RWPE2 (cell line): ENCODE data around the gene ACTR1A.

Experiments used
- ATAC-seq: fragments of 200-7000 bp; cut with Tn5 transposase; 3 replicates; pipeline ENCODE4 v1.9.1; 2021; ENCODE audit warnings: low read depth
- DNase-seq: peaks from one replicate; pipeline ENCODE4 v3.0.0-alpha.2; 2020; ENCODE audit warnings: low spot score
- H3K27ac ChIP-seq: fragments of 450-650 bp; 2 replicates; pipeline ENCODE4 v1.5.1; 2017; ENCODE audit warnings: mild to moderate bottlenecking; ENCODE audit not compliant: poor library complexity, severe bottlenecking
- H3K27me3 ChIP-seq: fragments of 250-450 bp; sonication (Bioruptor Pico); 2 replicates; pipeline ENCODE4 v1.5.1; 2021; ENCODE audit warnings: mild to moderate bottlenecking, moderate library complexity; ENCODE audit not compliant: insufficient read depth, poor library complexity, severe bottlenecking
- H3K36me3 ChIP-seq: fragments of 250-450 bp; sonication (Bioruptor Pico); 2 replicates; pipeline ENCODE4 v1.5.1; 2020; ENCODE audit warnings: low read depth, mild to moderate bottlenecking, moderate library complexity
- H3K4me1 ChIP-seq: fragments of 250-450 bp; sonication (Bioruptor Pico); 2 replicates; pipeline ENCODE4 v1.5.1; 2021; ENCODE audit warnings: mild to moderate bottlenecking, moderate library complexity; ENCODE audit not compliant: insufficient read depth, poor library complexity, severe bottlenecking
- H3K4me3 ChIP-seq: fragments of 250-450 bp; sonication (Bioruptor Pico); 2 replicates; pipeline ENCODE4 v1.5.1; 2021; ENCODE audit warnings: mild to moderate bottlenecking, moderate library complexity; ENCODE audit not compliant: severe bottlenecking
- H3K9me3 ChIP-seq: fragments of 250-450 bp; sonication (Bioruptor Pico); 2 replicates; pipeline ENCODE4 v1.5.1; 2021; ENCODE audit warnings: mild to moderate bottlenecking, moderate library complexity; ENCODE audit not compliant: severe bottlenecking
- TF ChIP-seq, protein P1 (sequence below): fragments of 450-650 bp; IDR thresholded peaks from one replicate; pipeline ENCODE4 v1.5.1; 2017; ENCODE audit warnings: mild to moderate bottlenecking, moderate library complexity; ENCODE audit not compliant: poor library complexity, severe bottlenecking

Gene ACTR1A

DNA sequence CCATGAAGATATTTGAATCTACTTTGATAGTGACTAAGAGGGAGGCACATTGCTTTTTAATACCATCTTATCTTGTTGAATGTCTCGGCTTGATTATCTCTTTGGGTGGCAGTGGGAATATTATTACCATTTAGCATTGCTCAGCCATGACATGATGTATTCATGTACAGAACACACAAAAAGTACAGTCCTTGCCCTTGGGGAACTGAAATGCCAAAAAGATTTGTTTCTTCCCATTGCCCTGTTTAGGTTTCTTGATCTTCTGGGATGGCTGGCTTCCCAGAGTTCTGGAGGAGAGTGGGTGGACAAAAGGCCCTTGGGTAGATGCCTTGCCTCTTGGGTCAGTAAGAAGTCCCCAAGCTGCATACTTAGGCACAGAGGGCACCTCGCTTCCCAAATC, 25.0 kb upstream of the ACTR1A start:
- ATAC-seq (no peak), DNase-seq (no peak)
- H3K9me3 ChIP-seq, result no peaks in the 10 kb centered on the region
- H3K27me3 ChIP-seq, result no peaks in the 10 kb centered on the region
- H3K36me3 ChIP-seq, result no peaks in the 10 kb centered on the region
- H3K4me1 ChIP-seq, result no peaks in the 10 kb centered on the region
- H3K4me3 ChIP-seq, result no peak overlapping the region
- H3K27ac ChIP-seq, result no peak overlapping the region
- TF ChIP-seq, protein P1, sequence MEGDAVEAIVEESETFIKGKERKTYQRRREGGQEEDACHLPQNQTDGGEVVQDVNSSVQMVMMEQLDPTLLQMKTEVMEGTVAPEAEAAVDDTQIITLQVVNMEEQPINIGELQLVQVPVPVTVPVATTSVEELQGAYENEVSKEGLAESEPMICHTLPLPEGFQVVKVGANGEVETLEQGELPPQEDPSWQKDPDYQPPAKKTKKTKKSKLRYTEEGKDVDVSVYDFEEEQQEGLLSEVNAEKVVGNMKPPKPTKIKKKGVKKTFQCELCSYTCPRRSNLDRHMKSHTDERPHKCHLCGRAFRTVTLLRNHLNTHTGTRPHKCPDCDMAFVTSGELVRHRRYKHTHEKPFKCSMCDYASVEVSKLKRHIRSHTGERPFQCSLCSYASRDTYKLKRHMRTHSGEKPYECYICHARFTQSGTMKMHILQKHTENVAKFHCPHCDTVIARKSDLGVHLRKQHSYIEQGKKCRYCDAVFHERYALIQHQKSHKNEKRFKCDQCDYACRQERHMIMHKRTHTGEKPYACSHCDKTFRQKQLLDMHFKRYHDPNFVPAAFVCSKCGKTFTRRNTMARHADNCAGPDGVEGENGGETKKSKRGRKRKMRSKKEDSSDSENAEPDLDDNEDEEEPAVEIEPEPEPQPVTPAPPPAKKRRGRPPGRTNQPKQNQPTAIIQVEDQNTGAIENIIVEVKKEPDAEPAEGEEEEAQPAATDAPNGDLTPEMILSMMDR, result no peak

DNA sequence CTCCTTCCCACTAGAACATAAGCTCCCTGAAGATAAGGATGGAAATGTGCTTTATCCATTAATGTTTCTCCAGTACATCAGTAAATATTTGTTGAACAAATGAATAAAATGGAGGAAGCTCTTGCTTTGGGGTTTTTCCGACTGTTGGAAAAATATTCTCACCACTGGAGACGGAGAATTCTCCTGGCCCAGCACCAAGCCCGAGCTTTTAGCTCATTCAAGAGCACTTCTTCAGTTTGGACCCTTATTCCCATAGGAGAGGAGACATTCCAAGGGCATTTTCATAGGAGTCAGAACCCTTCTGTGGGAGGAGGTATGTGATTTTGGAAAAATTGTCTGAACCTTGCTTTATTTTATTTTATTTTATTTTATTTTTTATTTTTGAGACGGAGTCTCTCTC, 22.2 kb upstream of the ACTR1A start:
- DNase-seq (no peak), ATAC-seq (no peak)
- peaks cover 4% of the 10 kb centered on the region for H3K36me3 ChIP-seq
- TF ChIP-seq, protein P1, result no peak
- H3K4me1 ChIP-seq, result no peaks in the 10 kb centered on the region
- no peak overlapping the region for H3K27ac ChIP-seq
- H3K27me3 ChIP-seq, result no peaks in the 10 kb centered on the region
- no peak overlapping the region for H3K4me3 ChIP-seq
- H3K9me3 ChIP-seq, result no peaks in the 10 kb centered on the region

DNA sequence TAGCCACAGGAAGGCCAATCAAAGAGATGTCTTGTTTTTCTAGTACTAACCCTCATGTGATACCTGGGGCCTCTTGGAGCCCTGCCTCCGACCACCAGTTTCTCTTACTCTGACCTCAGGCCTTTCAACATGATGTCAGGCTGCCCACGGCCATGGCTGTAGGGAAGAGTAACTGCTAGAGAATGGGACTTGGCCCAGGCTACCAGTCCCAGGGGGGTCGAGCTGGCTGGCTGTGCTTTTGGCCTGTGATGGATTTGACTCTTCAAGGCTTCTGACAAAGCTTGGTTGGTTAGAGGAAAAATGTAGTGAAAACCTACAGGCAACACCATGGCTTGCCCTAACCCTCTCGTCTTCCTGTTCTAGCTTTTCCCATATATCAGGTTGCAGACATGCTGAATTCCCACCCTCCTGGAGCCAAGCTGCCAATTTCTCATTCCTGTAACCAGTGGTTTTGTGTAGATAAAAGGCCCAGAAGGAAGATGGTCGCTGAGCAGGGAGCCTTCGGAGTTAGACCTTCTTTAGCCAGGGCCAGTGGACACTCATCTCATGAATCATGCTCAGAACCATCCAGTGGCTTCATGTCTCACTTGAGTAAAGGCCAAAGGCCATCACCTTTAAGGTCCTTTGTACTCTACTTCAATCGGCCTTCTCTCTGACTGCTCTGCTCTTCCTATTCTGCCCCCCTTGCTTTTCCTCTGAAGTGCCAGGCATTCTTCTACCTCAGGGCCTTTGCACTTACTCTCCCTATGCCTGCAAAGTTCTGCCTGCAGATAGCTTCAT, 20.9 kb upstream of the ACTR1A start:
- Histone ChIP-seq H3K4me1 (no peaks in the 10 kb centered on the region), H3K27me3 (no peaks in the 10 kb centered on the region), H3K27ac (no peak overlapping the region), H3K9me3 (no peaks in the 10 kb centered on the region), H3K36me3 (peaks cover 4% of the 10 kb centered on the region), H3K4me3 (no peak overlapping the region)
- TF ChIP-seq, protein P1, result no peak
- DNase-seq, result no peak
- no peak for ATAC-seq

DNA sequence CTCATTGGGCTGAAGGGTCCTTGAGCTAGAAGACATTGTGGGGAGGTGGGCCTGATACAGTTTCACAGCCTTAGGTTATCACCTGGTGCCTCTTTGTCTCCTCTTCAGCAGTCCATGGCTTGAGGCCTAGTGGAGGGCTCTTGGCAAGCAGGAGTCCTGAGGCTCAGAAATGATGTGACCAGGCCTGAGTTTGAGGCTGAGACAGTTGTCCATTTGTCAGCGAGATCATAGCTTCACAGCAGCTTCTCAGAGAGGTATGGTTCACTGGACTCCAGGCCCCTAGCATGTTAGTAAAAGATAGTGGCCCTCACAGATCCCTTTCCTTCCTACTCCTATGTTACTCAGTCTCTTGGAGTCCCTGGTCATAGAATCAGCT, 20.4 kb upstream of the ACTR1A start:
- Histone ChIP-seq H3K4me1 (no peaks in the 10 kb centered on the region), H3K27ac (no peak overlapping the region), H3K27me3 (no peaks in the 10 kb centered on the region), H3K36me3 (peaks cover 4% of the 10 kb centered on the region), H3K4me3 (no peak overlapping the region), H3K9me3 (no peaks in the 10 kb centered on the region)
- TF ChIP-seq, protein P1, result no peak
- DNase-seq, result no peak
- ATAC-seq, result no peak

DNA sequence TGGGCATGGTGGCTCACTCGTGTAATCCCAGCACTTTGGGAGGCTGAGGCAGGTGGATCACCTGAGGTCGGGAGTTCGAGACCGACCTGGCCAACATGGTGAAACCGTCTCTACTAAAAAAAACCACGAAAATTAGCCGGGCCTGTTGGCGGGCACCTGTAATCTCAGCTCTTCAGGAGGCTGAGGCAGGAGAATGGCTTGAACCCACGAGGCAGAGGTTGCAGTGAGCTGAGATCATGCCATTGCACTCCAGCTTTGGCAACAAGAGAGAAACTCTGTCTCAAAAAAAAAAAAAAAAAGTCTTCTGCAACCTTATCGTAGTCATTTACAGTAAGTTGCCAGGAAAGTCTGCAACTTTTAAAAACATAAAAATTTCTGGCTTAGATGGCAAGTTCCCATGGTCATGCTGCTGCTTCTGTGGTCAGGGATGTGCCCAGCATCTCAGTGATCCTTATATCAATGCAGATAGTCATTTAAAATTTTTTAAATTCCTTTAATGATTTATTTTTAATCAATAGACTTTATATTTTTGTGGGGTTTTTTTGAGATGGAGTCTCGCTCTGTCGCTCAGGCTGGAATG, 16.8 kb upstream of the ACTR1A start:
- Histone ChIP-seq H3K4me1 (no peaks in the 10 kb centered on the region), H3K27ac (no peak overlapping the region), H3K27me3 (no peaks in the 10 kb centered on the region), H3K36me3 (peaks cover 11% of the 10 kb centered on the region), H3K4me3 (no peak overlapping the region), H3K9me3 (no peaks in the 10 kb centered on the region)
- ATAC-seq (no peak), DNase-seq (no peak)
- TF ChIP-seq, protein P1, result no peak
